Measurements from ENCODE around the gene FAM78B. TPM values are rescaled to one million over a fixed set of nuclear protein-coding genes. Genes with fewer than 3 reads are reported as not detected.

The FAM78B gene
- total RNA-seq, 3 donors from 2014 or later, result 1.3 to 3.7 (median 2.2) TPM

DNA sequence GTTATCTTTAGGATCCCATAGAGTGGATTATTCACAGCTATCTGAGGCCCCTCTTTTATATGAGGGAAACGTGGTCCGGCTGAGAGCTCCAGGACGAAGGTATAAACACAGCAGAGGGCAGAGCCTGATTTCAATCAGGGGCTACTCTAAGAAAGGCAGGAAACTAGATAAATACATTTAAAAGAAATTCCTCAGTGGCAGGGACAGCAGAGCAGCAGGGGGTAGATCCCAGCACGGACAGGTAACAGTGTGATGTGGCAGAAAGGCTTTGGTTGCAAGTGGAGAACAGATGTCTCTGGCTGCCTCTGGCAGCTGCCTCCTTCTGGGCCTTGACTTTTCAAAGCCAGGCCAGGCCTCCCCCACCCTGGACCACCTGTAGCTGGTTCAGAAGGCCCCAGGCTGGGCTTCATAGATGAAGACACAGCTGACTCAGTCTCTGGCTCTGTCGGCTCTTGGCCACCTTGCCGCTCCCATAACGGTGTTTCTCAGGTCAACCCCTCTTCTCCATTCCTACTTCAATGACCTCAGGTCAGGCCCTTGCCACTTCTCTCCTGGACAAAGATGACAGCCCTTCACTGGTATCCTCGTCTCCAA is 43.8 kb downstream of the FAM78B start:
- TF ChIP-seq, protein P1, sequence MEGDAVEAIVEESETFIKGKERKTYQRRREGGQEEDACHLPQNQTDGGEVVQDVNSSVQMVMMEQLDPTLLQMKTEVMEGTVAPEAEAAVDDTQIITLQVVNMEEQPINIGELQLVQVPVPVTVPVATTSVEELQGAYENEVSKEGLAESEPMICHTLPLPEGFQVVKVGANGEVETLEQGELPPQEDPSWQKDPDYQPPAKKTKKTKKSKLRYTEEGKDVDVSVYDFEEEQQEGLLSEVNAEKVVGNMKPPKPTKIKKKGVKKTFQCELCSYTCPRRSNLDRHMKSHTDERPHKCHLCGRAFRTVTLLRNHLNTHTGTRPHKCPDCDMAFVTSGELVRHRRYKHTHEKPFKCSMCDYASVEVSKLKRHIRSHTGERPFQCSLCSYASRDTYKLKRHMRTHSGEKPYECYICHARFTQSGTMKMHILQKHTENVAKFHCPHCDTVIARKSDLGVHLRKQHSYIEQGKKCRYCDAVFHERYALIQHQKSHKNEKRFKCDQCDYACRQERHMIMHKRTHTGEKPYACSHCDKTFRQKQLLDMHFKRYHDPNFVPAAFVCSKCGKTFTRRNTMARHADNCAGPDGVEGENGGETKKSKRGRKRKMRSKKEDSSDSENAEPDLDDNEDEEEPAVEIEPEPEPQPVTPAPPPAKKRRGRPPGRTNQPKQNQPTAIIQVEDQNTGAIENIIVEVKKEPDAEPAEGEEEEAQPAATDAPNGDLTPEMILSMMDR (IDR thresholded peaks at IDR 0.05), result no peak
- no peaks in the 10 kb centered on the region for H3K9me3 ChIP-seq
- intact Hi-C loops (cut with DNase I, micrococcal nuclease), result no loop called here
- H3K4me1 ChIP-seq (ENCODE audit: low read depth), result no peaks in the 10 kb centered on the region
- no peaks in the 10 kb centered on the region for H3K36me3 ChIP-seq (ENCODE audit: low read depth)
- no peak for DNase-seq
- no peak overlapping the region for H3K4me3 ChIP-seq
- no peak for ATAC-seq

DNA sequence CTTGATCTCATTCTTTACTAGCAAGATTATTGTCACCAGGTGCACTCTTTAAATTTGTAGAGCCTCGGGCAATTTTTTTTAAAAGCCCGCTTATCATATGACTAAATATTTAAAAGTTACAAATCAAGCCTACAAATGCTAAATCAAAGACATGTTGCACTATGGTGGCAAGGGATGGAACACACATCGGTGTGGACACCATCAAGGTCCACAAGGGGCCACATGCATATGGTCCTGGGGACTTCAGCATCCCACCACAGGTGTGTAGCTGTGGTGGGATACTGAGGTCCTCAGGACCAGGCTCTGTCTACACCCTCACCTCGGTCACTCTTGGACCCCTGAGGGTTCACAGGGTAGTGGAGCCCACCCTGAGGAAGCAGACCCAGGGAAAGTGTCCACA is 45.8 kb downstream of the FAM78B start:
- H3K36me3 ChIP-seq (ENCODE audit: low read depth), result no peaks in the 10 kb centered on the region
- no peak overlapping the region for H3K4me3 ChIP-seq
- TF ChIP-seq, protein P1 (IDR thresholded peaks at IDR 0.05), result no peak
- H3K9me3 ChIP-seq, result no peaks in the 10 kb centered on the region
- intact Hi-C loops (cut with DNase I, micrococcal nuclease), result no loop called here
- ATAC-seq, result no peak
- DNase-seq, result no peak
- H3K4me1 ChIP-seq (ENCODE audit: low read depth), result no peaks in the 10 kb centered on the region

DNA sequence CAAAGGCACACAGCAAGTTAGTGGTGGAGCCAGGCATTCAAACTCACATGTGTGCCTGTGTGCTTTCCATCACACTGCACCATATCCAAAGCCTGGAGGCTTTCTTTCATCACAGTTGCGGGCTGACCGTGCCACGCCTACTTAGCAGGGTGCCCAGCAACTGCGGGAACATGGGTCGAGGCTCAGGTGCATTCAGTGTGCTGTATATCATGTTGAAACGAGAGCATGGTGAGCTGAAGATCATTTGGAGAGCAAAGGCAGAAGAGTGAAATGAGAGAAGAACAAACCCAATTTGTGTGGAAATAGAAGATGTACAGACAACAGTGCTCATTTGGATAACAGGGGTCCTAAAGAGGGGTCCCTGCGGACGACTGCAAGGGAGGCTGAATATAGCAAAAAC is 46.5 kb downstream of the FAM78B start:
- no peak overlapping the region for H3K4me3 ChIP-seq
- H3K36me3 ChIP-seq (ENCODE audit: low read depth), result no peaks in the 10 kb centered on the region
- TF ChIP-seq, protein P1 (IDR thresholded peaks at IDR 0.05), result no peak
- no peak for ATAC-seq
- no peak for DNase-seq
- intact Hi-C loops (cut with DNase I, micrococcal nuclease), result no loop called here
- no peaks in the 10 kb centered on the region for H3K4me1 ChIP-seq (ENCODE audit: low read depth)
- no peaks in the 10 kb centered on the region for H3K9me3 ChIP-seq

DNA sequence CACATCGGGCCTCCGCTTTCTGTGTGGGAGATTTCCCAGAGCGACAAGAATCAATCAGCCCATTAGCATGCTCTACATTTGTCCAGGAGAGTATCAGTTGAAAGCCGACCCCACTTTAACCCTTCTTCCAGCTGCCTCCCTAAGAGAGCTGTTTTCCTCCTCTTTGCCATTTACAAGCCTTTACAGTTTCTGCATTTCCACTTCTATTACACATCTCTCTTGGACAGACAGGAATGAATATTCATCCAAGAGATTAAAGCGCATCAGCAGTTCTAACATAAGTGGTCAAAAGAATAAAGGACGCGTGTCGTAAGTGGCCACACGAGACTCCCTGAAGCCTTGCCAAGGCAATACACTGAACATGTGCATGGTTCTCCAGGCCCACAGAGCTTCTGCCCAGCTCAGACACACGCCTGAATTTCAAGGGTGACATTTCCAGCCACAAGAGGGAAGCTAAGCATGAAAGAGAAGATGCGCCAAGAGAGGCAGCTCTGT is 47.3 kb downstream of the FAM78B start:
- ATAC-seq (no peak), DNase-seq (no peak)
- intact Hi-C loops (cut with DNase I, micrococcal nuclease), result no loop called here
- no peaks in the 10 kb centered on the region for H3K9me3 ChIP-seq
- H3K36me3 ChIP-seq (ENCODE audit: low read depth), result no peaks in the 10 kb centered on the region
- TF ChIP-seq, protein P1 (IDR thresholded peaks at IDR 0.05), result no peak
- H3K4me1 ChIP-seq (ENCODE audit: low read depth), result no peaks in the 10 kb centered on the region
- H3K4me3 ChIP-seq, result no peak overlapping the region

DNA sequence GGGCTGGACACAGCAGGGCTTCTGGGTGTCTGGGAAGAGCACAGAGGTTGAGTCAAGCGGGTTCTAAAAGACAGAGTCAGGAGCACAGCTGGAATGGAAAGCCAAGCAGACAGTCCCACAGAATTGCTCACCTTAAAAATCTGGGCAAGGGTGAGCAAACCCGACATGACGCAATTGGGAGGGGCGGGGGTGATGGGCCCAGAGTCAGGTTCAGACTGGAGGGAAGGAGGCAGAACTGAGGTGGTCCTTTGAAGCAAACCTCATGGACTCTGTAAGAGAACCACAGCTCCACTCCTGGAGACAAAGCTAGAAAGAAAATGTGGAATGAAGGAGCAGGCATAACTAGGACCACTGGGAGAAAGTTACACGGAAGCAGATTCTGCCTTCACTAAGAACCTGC is 49.0 kb downstream of the FAM78B start:
- Histone ChIP-seq H3K36me3 (ENCODE audit: low read depth) (no peaks in the 10 kb centered on the region), H3K4me3 (no peak overlapping the region), H3K9me3 (no peaks in the 10 kb centered on the region), H3K4me1 (ENCODE audit: low read depth) (no peaks in the 10 kb centered on the region)
- DNase-seq, result no peak
- TF ChIP-seq, protein P1 (IDR thresholded peaks at IDR 0.05), result no peak
- intact Hi-C loops (cut with DNase I, micrococcal nuclease), result no loop called here
- no peak for ATAC-seq

DNA sequence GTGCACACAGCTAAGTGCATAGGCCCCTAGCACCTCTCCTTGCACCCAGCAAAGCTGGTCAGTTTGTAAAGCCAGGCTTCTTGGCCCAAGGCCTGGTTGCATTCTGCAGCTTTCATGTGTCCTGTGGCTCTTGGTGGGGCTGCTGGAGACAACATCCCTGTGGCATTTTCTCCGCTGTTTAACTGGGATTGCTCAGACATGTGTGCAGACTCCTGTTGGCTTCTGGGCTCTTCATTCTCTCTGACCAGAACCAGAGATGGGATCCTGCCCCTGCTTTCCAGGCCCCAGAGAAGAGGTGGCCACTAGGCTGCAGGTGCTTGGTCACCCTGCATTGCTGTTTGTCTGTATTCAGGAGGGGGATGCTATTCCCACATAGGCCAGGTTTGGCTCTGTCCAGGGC is 50.8 kb downstream of the FAM78B start:
- DNase-seq (no peak), ATAC-seq (no peak)
- TF ChIP-seq, protein P1 (IDR thresholded peaks at IDR 0.05), result no peak
- intact Hi-C loops (cut with DNase I, micrococcal nuclease), result no loop called here
- H3K9me3 ChIP-seq, result no peaks in the 10 kb centered on the region
- no peaks in the 10 kb centered on the region for H3K4me1 ChIP-seq (ENCODE audit: low read depth)
- no peaks in the 10 kb centered on the region for H3K36me3 ChIP-seq (ENCODE audit: low read depth)
- no peak overlapping the region for H3K4me3 ChIP-seq

Measured in mucosa of descending colon (tissue), 3 donors.